Measurements from ENCODE around the gene YOD1.

The YOD1 gene

DNA sequence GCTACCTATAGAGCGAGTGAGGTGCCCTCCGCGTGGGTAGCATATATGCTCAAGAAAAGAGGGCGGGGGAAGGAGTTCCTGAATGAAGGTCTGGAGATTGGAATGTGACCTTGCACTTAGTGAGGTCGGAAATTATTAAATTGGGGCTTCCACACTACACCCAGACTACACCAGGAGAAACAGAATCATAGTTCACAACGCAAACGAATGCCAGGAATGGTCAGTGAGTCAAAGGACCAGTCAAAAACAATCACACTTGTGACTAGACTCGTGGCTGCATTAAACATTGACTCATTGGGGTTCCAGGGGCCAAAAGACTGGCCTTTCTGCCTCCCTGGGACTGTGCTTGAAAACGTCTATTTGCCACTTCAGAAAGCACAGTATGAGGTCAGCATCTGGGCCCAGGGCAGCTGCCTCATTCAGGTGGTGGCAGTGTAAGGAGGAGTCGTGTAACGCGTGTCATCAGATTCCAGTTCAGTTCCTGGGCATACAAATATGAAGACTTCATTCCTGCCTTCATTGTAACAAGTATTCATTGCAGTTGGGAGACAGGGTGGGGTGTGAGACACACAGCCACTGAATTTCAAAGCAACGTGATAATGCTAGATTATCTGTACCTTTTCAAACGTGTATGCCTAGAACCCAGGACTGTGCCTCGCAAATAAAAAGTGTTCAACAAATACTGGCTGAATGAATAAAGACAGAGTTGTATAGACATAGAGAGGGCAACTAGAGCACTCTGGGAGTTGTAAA is at the start of gene YOD1:
TSS of gene YOD1 (minus strand) at position 18 of the 753 bp plus-strand sequence. CDS start 178 bp downstream, outside the sequence.
- DNase-seq (ENCODE audit: low read depth, low spot score), result peak; percentile 75
- H3K27ac ChIP-seq, result peak within 1 kb of the TSS; percentile 98

DNA sequence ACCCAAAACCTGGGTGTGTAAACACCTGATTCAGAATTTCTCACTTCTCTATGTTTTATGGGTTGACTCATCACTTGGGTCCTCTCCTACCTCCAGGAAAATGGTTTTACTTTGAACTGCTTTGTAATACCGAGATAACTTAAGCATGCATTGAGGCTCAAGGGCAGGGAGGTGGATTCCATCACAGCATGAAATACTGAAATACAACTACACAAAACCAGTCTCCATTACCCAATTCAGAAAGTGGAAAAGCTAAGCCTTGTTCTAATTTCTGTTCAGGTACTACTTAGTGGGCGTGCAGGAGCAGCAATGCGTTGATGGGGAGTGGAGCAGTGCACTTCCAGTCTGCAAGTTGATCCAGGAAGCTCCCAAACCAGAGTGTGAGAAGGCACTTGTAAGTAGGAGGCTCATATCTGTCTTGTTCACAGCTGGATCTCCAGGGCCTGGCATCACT is 46.9 kb upstream of the YOD1 start:
- no peak for DNase-seq (ENCODE audit: low read depth, low spot score)

DNA sequence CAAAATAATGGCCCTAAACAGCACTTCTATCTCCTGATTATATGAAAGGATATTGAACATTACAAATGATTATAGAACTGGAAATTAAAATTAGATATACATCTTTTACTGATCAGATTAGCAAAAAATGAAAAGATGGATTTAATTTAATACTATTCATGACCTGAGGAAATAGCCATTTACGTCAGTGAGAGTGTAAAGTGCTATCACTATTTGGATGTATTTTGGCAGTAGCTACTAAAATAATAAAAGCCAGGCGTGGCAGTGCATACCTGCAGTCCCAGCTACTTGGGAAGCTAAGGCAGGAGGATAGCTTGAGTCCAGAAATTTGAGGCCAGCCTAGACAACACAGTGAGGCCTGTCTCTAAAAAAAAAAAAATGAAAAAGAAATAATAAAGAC is 42.9 kb upstream of the YOD1 start:
- no peak for DNase-seq (ENCODE audit: low read depth, low spot score)
- H3K27ac ChIP-seq, result no peak overlapping the region

More for the DNA sequence above, 46.9 kb upstream of the YOD1 start:
- no peak overlapping the region for H3K27ac ChIP-seq

DNA sequence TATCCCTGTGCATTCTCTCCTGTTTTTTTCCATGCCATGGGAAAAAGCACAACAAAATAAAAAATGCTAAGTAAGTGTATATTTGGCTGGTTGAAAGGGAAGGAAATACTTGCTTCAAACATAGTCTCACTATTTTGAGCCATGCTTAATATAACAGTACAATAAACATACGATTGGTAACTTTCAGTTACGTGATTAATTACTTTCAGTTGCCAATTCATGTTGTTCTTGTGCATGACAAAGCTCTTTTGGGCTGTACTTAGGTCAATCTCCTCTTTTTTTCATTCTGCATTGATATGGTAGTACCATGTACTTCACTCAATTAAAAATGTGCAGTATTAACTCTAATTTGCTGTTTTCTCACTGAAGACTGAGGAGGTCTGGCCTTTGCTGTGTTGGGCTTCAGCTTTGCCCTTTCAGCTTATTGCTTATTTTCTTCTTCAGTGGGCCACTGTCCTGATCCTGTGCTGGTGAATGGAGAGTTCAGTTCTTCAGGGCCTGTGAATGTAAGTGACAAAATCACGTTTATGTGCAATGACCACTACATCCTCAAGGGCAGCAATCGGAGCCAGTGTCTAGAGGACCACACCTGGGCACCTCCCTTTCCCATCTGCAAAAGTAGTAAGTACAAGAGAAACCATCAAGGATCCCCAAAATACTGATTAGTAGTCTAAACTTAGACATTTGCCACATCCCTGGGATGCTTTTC is 40.3 kb upstream of the YOD1 start:
- no peak overlapping the region for H3K27ac ChIP-seq
- no peak for DNase-seq (ENCODE audit: low read depth, low spot score)

DNA sequence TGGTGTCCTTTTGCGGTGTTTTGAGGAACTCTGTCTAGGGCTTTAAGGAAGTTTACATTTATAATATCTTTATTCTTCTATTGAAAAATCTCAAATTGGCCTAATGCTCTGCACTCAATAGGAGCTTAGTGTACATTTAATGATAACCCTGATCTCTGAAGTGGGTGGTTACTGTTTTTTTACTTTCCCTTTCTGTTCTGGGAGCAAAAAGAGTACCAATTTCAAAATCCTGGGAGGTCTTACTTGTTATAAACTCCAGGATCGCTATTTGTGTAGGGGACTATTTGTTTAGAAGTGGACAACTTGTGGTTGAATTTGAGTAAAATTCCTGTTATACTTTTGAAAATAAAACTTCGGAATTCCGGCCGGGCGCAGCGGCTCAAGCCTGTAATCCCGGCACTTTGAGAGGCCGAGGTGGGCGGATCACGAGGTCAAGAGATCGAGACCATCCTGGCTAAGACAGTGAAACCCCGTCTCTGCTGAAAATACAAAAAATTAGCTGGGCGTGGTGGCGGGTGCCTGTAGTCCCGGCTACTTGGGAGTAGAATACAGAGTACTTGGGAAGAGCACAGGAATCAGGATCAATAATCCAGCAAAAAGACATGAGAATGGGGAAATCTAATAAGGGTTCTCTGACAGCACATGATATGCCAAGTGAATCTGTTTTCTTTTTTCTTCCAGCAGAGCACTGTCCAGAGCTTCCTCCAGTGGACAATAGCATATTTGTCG is 38.8 kb upstream of the YOD1 start:
- DNase-seq (ENCODE audit: low read depth, low spot score), result no peak
- H3K27ac ChIP-seq, result no peak overlapping the region

DNA sequence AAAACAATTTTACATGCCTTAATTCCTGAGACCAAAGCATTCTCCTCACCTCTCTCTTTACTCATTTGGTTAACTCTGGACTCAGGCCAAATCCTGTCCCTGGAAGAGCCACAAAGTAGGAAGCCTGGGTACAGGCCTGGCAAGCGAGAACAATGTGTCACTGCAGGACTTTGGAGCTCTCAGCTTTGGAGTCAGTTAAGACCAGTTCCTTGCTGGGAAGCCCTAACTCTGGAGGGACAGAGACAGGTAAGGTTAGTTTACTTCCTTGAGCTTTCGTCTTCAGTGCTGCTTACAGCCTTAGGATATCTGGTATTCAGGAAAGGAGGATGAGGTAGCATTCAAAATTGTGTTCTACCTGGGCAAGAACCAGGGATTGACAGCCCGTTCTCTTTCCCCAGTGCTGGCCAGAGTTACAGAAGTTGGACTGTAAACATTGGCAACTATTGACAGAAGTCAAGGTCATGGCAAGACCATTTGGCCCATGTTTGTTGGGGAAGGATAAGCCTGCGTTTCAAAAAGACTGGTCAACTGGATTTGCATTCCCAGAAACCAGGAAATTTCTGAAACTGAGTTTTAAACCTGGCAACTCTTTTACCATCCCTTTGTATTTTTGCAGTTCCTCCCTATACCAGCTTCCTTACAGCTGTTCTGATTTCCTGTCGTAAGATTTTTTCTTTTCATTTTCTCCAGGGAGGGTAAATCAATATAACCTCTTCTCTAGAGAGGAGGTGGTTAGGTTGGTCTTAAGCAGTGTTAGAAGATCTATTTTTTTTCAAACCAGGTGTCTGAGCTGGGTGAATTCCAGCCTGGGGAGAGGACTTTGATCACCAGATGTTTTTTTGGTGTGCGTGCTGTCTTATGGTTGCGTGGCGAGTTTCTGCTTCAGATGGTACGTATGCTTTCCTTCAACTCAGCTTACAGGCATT is 38.0 kb upstream of the YOD1 start, which contains the start of gene C4BPB:
TSS of gene C4BPB (plus strand) at position 160 of the 926 bp plus-strand sequence. CDS start at position 832, 672 bp downstream.
- no peak for DNase-seq (ENCODE audit: low read depth, low spot score)

DNA sequence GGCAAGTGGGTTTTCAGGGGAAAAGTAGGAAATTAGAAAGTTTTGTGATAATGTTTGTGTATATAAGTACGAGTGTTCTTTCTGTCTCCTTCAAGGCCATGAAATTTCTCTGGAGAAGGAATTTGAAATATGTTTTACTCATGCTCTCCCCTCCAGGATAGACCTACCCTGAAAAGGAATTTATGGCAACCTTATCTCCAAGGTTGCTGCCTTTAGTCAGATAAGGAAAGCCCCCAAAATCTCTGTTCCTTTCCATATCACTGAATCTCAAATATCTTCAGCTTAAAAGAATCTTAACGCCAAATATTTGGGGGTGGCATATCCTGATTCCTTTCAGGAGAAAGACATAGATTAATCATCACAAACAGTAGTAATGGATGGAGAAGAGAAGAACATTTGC is 37.2 kb upstream of the YOD1 start:
- DNase-seq (ENCODE audit: low read depth, low spot score), result no peak
- H3K27ac ChIP-seq, result no peak overlapping the region

More for the DNA sequence above, 38.0 kb upstream of the YOD1 start, which contains the start of gene C4BPB:
- no peak within 1 kb of the TSS for H3K27ac ChIP-seq

DNA sequence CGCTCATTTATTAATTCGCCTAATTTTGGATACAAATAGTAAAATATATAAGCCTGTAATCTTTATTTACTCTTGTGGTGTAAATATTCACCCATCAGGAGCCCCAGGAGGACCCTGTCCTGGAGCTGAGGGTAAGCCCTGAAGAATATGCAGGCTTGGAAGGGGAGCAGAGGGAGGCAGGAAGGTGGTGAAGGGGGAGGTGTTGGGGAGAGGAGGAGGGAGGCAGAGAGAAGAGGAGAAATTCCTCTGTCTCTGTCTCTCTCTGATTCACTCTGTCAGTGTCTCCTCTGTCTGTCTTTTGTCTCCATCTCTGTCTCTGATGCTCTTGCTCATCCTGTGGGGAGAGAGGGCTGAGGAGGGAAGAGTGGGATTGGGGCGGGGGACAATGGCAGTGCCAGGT is 34.9 kb upstream of the YOD1 start:
- H3K27ac ChIP-seq, result no peak overlapping the region
- DNase-seq (ENCODE audit: low read depth, low spot score), result no peak

DNA sequence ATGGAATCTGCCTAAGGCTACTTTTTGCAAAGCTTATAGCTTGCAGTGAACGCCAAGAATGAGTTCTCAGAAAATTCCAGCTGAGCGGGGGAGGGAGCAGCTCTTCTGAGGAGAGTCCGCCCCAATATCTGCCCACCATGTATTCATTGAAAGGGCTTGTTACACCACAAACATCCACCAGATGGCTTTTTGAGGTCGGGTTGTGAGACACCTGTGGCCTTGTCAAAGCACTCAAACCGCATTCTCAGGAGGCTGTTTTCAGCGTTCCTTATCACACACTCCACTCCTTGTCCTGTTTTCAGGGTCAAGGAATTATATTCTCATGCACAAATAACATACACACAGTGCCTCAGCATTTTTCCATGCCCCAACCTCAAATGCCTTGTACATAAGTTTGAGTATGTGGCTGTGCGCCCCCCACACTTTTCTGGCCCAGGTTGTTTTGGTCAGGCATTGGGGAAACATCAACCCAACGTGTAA is 33.7 kb upstream of the YOD1 start:
- no peak for DNase-seq (ENCODE audit: low read depth, low spot score)
- H3K27ac ChIP-seq, result no peak overlapping the region

DNA sequence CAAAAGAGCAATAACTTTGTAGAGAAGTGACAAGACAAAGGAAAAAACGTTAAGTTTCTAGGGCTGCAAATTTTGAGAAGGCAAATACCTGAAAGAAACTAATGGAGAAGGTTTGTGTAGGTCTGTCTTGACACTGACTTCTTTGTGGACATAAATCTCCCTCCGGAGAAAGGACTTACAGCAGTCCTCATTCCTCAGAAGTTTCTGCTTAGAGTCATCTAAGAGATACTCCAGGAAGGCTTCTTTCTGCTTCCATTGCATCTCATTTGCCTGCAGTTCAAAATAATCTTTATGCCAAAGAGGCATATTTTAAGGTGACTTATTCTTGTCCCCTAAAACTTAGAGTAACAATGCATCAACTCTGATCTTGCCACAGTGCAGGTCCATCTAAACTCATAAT is 33.2 kb upstream of the YOD1 start:
- no peak overlapping the region for H3K27ac ChIP-seq

DNA sequence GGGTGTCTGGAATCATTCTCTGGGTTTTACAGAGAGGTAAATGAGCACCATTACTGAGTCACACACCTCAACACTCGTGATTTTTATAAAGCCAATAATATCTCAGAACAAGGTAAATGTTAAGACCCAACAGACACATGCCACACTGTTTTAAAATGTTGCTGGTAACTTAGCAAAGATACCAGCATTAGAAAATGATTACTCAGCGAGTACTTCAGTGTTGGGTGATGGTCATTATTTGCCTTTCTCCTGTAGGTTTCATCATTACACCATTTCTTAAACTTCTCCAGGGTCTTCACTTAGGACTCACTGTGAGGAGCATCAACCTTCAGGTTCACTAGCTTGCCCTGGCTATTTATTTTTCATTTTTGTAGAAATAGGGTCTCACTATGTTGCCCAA is 30.8 kb upstream of the YOD1 start:
- no peak overlapping the region for H3K27ac ChIP-seq

More for the DNA sequence above, 33.2 kb upstream of the YOD1 start:
- no peak for DNase-seq (ENCODE audit: low read depth, low spot score)

DNA sequence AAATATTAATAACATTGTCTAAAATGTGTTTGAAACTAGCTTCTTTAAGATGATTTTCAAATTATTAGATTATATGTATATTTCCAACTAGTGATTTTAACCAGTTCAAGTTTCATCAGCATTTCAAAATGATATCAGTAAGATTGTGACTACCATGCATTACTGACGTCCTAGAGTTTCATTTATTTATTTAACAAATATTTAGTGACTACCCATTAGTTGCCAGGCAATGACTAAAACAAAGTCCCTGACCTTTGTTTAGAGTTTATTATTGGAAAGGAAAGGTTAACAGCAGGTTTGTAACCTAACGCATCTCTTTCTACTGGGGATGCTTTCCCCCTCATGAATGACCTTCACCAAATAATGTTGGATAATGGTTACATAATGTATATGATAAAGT is 30.1 kb upstream of the YOD1 start:
- H3K27ac ChIP-seq, result no peak overlapping the region
- DNase-seq (ENCODE audit: low read depth, low spot score), result no peak

More for the DNA sequence above, 30.8 kb upstream of the YOD1 start:
- no peak for DNase-seq (ENCODE audit: low read depth, low spot score)

DNA sequence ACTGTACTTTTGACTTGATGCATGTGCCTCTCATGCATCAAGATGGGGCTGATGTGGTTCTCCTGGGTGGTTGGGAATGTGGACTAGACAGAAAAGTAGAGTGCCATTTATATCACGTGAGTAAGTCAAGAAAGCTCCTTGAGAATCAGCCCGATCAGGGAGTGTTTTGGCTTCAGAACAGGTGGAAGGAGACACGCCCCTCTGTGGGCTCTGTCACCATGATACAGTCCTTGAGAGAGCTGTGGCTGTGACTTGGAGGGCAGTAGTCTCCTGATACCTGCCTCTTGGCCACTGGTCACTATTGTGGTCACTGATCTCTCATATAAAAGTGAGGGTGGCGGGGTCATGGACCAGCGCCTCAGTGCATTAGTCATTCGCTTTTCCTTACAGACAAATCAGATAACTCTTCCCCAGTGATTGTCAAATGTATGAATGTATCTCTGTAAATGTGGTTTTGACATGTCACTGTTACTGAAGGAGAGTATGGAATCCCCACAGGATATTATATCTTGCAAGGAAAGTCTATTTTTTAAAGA is 28.8 kb upstream of the YOD1 start:
- no peak overlapping the region for H3K27ac ChIP-seq
- no peak for DNase-seq (ENCODE audit: low read depth, low spot score)

DNA sequence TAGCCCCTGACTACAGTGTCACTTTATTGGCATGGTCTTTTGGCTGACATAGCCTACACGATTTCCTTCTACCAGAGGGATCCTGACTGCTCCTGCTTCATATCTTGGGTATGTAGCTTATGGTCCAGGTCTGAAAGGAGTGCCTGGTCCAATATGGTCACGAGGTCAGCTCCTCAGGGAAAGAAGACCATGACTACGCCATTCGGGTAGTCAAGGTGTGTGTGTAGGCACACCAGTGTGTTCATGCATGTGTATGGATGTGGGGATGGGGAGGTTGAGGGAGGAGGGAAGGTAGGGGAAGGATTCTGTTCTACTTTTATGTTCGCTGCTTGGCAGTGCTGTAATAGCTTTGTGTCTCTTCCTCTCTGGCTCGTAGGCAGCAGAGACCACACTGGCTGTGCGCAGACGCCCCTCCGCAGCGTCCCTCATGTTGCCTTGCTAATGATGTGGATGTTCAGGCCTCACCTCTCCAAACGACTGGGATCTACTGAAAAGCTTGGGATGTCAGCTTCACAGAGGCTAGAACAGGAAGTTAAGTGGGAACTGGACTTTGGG is 27.6 kb upstream of the YOD1 start:
- no peak for DNase-seq (ENCODE audit: low read depth, low spot score)
- no peak overlapping the region for H3K27ac ChIP-seq

DNA sequence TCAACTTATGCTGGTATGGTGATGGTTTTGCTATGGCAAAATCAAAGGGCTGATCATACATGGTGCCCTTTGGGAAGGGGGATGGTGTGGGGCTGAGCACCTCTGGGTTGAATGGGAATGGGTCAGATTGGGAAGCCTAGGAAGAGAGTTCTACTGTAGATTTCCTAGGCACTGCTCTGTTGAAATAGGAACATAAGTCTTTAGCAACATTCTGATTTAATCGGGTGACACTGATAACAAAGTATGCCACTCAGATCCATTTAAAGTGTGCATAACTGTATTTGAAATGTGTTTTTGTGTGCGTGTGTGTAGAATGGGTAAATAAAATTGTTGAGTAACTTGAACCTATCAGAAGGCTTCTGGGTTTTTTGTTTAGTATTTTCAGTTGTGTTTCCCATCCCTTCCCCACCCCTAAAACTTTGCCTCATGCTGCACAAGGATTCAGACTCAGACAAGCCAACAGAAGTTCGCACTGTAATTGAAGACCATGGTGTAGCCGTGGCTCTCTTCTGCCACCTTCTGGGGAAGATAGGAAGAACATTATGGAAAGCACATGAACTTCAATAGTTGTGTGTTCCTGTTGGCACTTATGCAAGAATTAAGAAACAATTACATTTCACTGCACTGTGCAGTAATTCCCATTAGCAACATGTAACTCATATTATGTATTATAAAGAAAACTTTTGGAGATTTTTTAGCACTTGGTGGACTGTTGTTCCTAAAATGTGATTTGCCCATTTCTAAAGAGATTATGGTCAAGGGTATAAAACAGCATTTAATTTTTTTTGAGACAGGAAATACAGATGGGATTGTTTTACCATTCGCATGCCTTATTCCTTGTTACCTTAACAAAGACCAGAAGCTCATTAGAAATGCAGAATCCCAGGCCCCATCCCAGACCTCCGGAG is 26.7 kb upstream of the YOD1 start:
- DNase-seq (ENCODE audit: low read depth, low spot score), result peak; percentile 26
- H3K27ac ChIP-seq, result no peak overlapping the region

DNA sequence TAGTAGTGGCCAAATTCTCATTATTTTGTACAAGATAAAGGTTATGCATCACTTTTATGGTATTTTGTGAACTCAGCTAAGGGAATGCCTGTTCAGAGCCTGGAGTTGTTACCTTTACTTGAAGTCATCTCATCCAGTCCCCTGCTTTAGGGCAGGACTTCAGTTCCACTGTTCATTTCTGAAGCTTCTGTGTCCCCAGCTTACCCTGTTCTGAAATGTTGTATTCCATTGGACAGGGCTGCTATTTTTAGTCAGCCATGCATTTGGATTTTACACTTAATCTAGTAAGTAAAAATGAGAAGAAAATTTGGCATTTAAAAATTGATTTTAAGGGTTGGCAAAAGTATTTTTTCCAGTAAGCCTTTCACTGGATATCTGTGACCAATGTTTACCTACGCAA is 26.0 kb upstream of the YOD1 start:
- DNase-seq (ENCODE audit: low read depth, low spot score), result no peak
- H3K27ac ChIP-seq, result no peak overlapping the region

DNA sequence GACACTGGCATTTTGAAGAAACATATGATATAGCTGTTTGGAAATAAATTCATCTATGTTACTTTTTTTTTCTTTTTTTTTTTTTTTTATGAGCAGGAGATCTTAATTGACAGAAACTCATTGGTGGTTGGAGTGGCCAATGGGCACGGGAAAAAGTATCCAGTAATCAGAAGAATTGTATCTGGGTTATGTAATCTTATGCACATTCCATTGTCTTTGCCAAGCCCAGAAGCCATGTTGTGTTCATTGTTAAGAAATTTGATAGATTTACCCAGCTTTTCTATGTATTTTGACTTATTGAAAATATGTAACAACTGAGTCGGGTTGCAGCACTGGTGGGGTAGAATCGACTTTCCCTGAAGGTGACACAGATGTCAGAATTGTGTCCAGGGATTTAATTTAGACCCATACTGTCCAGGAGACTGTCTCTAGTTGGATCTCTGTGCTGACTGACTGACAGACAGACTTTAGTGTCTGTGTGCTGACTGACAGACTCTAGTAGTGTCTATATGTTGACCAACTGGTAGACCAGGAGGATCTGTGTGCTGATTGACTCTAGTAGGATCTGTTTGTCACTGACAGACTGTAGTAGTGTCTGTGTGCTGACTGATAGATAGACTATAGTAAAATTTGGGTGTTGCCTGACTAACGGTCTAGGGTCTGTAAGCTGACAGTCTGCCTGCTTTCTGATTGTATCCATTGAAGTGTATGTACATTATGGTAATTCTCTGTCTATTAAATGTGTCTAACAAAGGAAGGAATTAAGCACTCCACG is 25.4 kb upstream of the YOD1 start:
- H3K27ac ChIP-seq, result no peak overlapping the region
- DNase-seq (ENCODE audit: low read depth, low spot score), result no peak
